Activated CD8-positive, alpha-beta memory T cell treated with anti-CD3 and anti-CD28 coated beads, Interleukin-2, amount 10 ng/mL, durations not matched to agents 7 days and 5 days (primary cell): Measurements from ENCODE around the gene PBX4. TPM values are rescaled to one million over a fixed set of nuclear protein-coding genes. Genes with fewer than 3 reads are reported as not detected.

Experiments
- ATAC-seq: fragments of 150-1000 bp; cut with Tn5 transposase; one replicate; pipeline ENCODE4 v1.10.0; 2021; ENCODE audit warnings: moderate library complexity
- CTCF ChIA-PET: fragments of 350-600 bp; sonication (Branson Sonifier 250); formaldehyde crosslinking; loops from one replicate; lab custom pipeline; 2021; ENCODE audit warnings: antibody characterized with exemption; lab: Charles Lee
- DNase-seq: peaks from one replicate; pipeline ENCODE4 v3.0.0-alpha.2; 2020
- H3K27ac Mint-ChIP-seq: one replicate; pipeline ENCODE4 v1.8.0; 2021; ENCODE audit warnings: mild to moderate bottlenecking, mixed read lengths
- H3K27me3 Mint-ChIP-seq: one replicate; pipeline ENCODE4 v1.8.0; 2021; ENCODE audit warnings: mixed read lengths
- H3K36me3 Mint-ChIP-seq: one replicate; pipeline ENCODE4 v1.8.0; 2021; ENCODE audit warnings: mild to moderate bottlenecking, mixed read lengths
- H3K4me1 Mint-ChIP-seq: one replicate; pipeline ENCODE4 v1.8.0; 2021; ENCODE audit warnings: mixed read lengths
- H3K4me3 Mint-ChIP-seq: one replicate; pipeline ENCODE4 v1.8.0; 2021; ENCODE audit warnings: mild to moderate bottlenecking, moderate library complexity, mixed read lengths
- H3K9me3 Mint-ChIP-seq: one replicate; pipeline ENCODE4 v1.8.0; 2022; ENCODE audit warnings: low read depth, mixed read lengths
- total RNA-seq, 2 experiments: library from RNA; stranded (reverse); gene quantifications; one replicate each; pipeline ENCODE4 v1.2.3, GENCODE V29; 2021

The PBX4 gene
- total RNA-seq, 2 experiments from 2014 or later: 39.9 to 62.3 TPM

DNA sequence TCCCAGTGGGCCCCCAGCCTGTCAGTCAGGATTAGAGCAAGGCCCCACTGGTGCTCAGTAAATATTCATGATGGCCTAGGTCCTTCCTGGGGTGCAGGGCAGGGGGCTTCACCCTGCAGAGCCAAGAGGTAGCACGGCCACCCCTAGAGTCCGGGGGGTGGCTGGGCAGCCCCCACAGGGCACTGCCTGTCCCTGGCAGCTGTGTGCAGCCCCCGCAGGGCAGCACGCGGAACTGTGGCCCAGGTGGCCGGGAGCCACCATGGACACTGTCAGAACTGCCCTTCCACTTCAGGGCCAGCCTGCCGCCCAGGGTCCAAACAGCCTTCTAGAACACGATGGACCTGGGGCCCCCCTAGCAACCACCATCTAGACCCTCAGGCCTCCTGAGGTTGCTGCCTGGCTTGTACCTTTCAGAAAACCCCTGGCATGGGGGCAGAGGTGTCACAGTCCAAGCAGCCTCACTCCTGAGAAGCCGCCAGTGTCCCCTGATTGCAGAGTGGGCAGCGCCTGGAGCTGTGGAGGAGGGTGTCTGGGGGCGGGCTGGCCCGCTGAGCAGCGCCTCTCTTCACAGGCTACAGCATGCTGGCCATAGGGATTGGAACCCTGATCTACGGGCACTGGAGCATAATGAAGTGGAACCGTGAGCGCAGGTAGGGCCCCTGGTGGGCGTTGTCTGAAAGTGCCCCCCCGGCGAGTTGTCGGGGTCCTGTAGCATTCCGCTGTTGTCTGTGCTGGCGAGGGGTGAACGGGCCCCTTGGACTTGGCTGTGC is 92.7 kb downstream of the PBX4 start:
- Mint-ChIP-seq H3K27me3 (no peaks in the 10 kb centered on the region), H3K9me3 (no peaks in the 10 kb centered on the region), H3K27ac (no peak overlapping the region), H3K4me3 (no peak overlapping the region), H3K4me1 (peaks cover 19% of the 10 kb centered on the region), H3K36me3 (peaks cover 8% of the 10 kb centered on the region)
- no peak for ATAC-seq
- DNase-seq: no peak
- CTCF ChIA-PET: interaction anchor here (1.2 kb wide), 1 partner anchor 28 kb away, joined by 3 read pairs; no protein-coding TSS in a partner anchor

DNA sequence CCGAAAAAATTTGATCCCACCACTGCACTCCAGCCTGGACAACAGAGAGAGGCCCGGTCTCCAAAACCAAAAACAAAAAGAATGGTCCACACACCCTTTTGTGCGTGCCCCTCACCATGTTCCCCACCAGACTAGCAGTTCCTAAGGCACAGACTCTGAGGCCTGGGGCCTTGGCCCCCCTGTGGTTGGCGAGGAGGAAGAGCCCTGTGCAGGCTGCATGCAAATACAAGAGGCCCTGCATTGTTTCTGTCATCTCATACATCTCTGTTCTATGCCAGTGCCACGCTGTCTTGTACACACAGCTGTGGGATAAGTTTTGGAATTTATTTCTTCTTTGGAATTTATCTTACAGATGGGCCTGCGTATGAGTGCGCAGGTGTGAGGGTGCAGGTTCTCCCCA is 94.4 kb downstream of the PBX4 start:
- Mint-ChIP-seq H3K9me3 (no peaks in the 10 kb centered on the region), H3K4me1 (peaks cover 26% of the 10 kb centered on the region), H3K27ac (no peak overlapping the region), H3K27me3 (no peaks in the 10 kb centered on the region), H3K4me3 (no peak overlapping the region), H3K36me3 (peaks cover 24% of the 10 kb centered on the region)
- CTCF ChIA-PET: no interaction called here
- no peak for DNase-seq
- ATAC-seq: no peak

DNA sequence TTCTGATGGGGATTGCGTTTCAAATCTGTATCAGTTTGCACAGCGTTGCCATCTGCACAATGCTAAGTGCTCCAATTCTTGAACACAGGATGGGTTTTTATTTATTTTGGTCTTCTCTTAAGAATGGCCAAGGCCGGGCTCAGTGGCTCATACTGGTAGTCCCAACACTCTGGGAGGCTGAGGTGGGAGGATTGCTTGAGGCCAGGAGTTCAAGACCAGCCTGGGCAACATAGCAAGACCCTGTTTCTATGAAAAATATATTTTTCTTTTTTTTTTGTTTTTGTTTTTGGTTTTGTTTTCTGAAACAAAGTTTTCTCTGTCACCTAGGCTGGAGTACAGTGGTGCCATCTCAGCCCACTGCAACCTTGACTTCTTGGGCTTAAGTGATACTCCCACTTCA is 95.3 kb downstream of the PBX4 start:
- H3K4me3 Mint-ChIP-seq: no peak overlapping the region
- peaks cover 29% of the 10 kb centered on the region for H3K4me1 Mint-ChIP-seq
- no peaks in the 10 kb centered on the region for H3K9me3 Mint-ChIP-seq
- CTCF ChIA-PET: interaction anchor here (2.7 kb wide), 1 partner anchor 9 kb away, joined by 11 read pairs; no protein-coding TSS in a partner anchor
- H3K27me3 Mint-ChIP-seq: no peaks in the 10 kb centered on the region
- peaks cover 24% of the 10 kb centered on the region for H3K36me3 Mint-ChIP-seq
- no peak overlapping the region for H3K27ac Mint-ChIP-seq
- ATAC-seq: no peak
- no peak for DNase-seq

DNA sequence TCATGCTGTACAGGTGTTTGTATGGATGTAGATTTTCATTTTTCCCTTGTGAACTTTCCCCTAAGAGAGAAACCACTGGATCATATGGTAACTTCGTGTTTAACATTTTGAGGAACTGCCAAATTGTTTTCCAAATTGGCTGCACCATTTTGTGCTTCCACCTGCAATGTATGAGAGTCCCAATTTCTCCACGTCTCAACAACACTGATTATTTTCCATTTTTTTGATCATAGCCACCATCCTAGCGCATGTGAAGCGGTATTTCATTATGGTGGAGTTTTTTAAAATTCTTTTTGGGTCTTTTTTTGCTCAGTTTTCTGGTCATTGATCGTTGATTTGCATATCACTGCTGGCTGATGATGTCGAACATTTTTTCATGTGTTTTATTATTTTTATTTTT is 97.5 kb downstream of the PBX4 start:
- Mint-ChIP-seq H3K36me3 (peaks cover 28% of the 10 kb centered on the region), H3K27me3 (no peaks in the 10 kb centered on the region), H3K27ac (no peak overlapping the region), H3K4me3 (no peak overlapping the region), H3K9me3 (no peaks in the 10 kb centered on the region), H3K4me1 (peaks cover 40% of the 10 kb centered on the region)
- DNase-seq: no peak
- CTCF ChIA-PET: interaction anchor here (2.7 kb wide), 1 partner anchor 11 kb away, joined by 11 read pairs; no protein-coding TSS in a partner anchor
- ATAC-seq: no peak

DNA sequence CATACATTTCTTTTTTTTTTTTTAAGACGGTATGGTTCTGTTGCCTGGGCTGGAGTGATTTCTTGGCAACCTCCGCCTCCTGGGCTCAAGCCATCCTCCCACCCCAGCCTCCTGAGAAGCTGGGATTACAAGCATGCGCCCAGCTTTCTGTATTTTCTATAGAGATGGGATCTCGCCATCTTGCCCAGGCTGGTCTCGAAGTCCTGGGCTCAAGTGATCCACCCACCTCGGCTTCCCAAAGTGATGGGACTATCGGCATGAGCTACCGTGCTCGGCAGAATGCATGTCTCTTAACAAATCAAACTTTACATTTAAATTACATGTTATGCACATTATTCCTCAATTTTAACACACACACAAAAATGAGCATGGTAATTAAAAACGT is 101.3 kb downstream of the PBX4 start:
- H3K36me3 Mint-ChIP-seq: peaks cover 32% of the 10 kb centered on the region
- CTCF ChIA-PET: interaction anchor here (1.9 kb wide), 1 partner anchor 37 kb away, joined by 6 read pairs; no protein-coding TSS in a partner anchor
- no peaks in the 10 kb centered on the region for H3K9me3 Mint-ChIP-seq
- ATAC-seq: no peak
- no peaks in the 10 kb centered on the region for H3K27me3 Mint-ChIP-seq
- peak overlapping the region; percentile 94 for H3K27ac Mint-ChIP-seq
- H3K4me1 Mint-ChIP-seq: peaks cover 29% of the 10 kb centered on the region
- H3K4me3 Mint-ChIP-seq: peak overlapping the region; percentile 92
- no peak for DNase-seq

DNA sequence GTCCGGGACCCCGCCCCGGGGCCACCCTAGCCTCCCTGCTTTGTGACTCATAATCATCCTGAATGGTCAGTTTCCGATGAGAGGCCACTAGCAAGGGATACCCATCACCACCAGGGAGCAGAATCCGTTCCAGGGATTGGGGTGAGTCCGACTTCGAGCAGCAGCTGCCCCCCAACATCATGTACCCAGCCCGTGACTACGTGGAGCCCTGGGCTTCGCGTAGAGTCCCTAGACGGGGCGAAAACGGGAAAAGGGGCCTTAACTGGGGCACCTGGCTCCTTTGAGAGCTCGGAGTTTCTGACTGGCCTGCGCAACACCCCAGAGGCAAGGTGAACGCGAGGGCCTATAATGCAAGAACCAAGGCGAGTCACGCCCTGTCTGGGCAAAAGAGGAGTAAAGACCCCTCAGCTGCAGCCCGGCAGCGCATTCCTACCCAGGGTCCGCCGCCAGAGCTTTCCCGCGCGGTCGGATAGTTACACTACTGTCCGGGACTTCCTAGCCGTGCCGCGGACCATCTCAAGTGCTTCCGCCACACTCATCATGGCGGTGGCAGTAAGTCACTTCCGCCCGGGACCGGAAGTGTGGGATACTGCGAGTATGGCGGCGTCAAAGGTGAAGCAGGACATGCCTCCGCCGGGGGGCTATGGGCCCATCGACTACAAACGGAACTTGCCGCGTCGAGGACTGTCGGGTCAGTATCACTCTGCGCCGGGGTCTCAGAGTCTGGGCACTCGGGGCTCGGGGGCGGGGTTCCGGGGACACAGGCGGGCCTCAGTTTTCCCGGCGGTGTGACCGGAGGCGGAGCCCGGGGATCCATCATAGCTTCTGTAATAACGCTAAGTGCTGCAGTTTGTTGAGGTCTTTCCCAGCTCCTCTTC is 102.6 kb downstream of the PBX4 start, which contains the start of gene NDUFA13:
Gene NDUFA13 (plus strand): TSS at position 584 of the 878 bp plus-strand sequence. CDS start 14 bp downstream, at position 598.
- peak; percentile 91 for ATAC-seq
- CTCF ChIA-PET: interaction anchor here (1.0 to 2.3 kb wide), 11 partner anchors 9 to 153 kb away, joined by 3 to 8 read pairs (median 5); partner anchors contain the start of gene GMIP
- H3K27me3 Mint-ChIP-seq: no peaks in the 10 kb centered on the region
- peak within 1 kb of the TSS; percentile 92 for H3K4me3 Mint-ChIP-seq
- H3K36me3 Mint-ChIP-seq: peaks cover 29% of the 10 kb centered on the region
- DNase-seq: peak; percentile 96
- H3K4me1 Mint-ChIP-seq: peaks cover 27% of the 10 kb centered on the region
- H3K9me3 Mint-ChIP-seq: no peaks in the 10 kb centered on the region
- H3K27ac Mint-ChIP-seq: peak within 1 kb of the TSS; percentile 94

DNA sequence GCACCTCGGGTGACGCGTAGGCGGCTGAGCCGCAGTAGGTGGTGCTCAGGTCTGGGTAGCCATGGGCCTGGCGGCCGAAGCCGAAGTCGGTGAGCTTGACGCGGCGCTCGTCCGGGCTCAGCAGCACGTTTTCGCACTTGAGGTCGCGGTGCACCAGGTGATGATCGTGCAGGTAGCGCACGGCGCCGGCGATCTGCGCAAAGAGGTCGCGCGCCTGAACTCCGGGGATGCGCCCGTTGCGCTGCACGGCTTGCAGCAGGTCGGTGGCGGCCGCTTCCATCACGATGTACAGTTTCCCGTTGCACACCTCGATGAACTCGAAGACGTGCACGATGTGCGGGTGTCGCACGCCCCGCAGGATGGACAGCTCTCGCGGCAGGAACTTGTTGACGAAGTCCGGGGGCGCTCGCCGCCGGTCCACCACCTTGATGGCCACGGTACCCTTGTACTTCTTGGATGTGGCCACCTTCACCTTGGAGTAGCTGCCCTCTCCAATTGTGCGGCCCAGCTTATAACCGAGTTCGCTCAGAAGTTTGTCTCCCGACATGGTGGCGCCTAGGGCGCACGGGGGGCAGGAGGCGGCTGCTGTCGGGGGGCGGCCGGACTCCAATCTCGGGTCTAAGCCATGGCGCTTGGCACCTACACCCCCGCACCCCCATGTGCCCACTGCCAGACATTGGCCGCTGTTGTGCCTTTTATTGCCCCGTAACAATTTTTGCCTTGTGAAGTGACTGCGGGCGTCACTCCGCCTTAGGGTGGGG is 103.4 kb downstream of the PBX4 start, which contains the start of gene TSSK6:
Gene TSSK6 (minus strand): TSS at position 668 of the 761 bp plus-strand sequence. CDS start 121 bp downstream, at position 547.
- peaks cover 22% of the 10 kb centered on the region for H3K36me3 Mint-ChIP-seq
- H3K4me1 Mint-ChIP-seq: peaks cover 24% of the 10 kb centered on the region
- CTCF ChIA-PET: interaction anchor here (1.0 to 2.3 kb wide), 10 partner anchors 8 to 153 kb away, joined by 3 to 8 read pairs (median 4); partner anchors contain the start of gene GMIP

DNA sequence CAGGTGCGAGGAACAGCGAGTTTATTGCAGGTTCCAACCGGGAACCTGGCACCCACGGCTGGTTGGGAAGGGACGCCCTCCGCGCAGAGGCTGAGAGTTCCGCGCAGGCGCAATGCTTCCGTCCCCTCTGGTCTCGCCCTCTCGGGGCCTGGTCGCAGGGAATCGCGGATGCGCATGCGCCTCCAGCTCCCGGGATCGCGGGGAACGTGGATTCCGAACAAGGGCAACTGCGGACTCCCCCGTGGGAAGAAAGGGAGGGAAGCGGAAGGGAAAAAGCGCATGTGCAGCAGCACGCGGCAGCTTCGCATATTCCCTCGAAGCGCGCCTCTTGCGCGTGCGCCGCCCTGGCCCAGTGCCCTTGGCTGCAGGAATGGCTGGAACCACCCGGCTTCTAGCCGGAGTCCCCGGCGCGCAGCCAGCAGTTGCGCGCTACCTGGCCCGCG is 104.3 kb downstream of the PBX4 start:
- H3K27me3 Mint-ChIP-seq: no peaks in the 10 kb centered on the region
- H3K4me1 Mint-ChIP-seq: peaks cover 21% of the 10 kb centered on the region
- H3K36me3 Mint-ChIP-seq: peaks cover 14% of the 10 kb centered on the region
- CTCF ChIA-PET: interaction anchor here (1.1 kb wide), 1 partner anchor 23 kb away, joined by 3 read pairs; no protein-coding TSS in a partner anchor
- no peak for DNase-seq
- H3K27ac Mint-ChIP-seq: no peak overlapping the region
- H3K4me3 Mint-ChIP-seq: no peak overlapping the region
- ATAC-seq: no peak
- H3K9me3 Mint-ChIP-seq: no peaks in the 10 kb centered on the region

More for the DNA sequence above, 103.4 kb downstream of the PBX4 start, which contains the start of gene TSSK6:
- H3K27ac Mint-ChIP-seq: peak within 1 kb of the TSS; percentile 94
- H3K9me3 Mint-ChIP-seq: no peaks in the 10 kb centered on the region
- ATAC-seq (no peak), DNase-seq (no peak)
- H3K4me3 Mint-ChIP-seq: peak within 1 kb of the TSS; percentile 92
- no peaks in the 10 kb centered on the region for H3K27me3 Mint-ChIP-seq

DNA sequence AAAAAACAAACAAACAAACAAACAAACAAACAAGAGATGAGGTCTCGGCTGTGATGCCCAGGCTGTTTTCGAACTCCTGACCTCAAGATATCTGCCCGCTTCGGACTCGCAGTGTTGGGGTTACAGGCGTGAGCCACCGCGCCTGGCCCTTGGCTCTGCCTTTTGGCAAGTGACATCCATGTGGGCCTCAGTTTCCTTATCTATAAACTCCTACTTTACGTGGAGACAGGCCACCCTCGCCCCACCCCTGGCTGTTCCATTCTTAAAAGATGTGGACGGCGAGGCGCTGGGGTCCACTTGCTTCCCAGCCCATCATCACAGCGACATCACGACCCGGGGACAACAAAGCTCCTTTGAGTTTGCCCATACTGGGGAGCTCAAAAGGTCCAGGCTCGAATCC is 104.8 kb downstream of the PBX4 start:
- Mint-ChIP-seq H3K4me1 (peaks cover 18% of the 10 kb centered on the region), H3K36me3 (peaks cover 12% of the 10 kb centered on the region), H3K27me3 (no peaks in the 10 kb centered on the region), H3K9me3 (no peaks in the 10 kb centered on the region), H3K4me3 (no peak overlapping the region), H3K27ac (no peak overlapping the region)
- DNase-seq (no peak), ATAC-seq (no peak)
- CTCF ChIA-PET: interaction anchor here (1.1 kb wide), 1 partner anchor 23 kb away, joined by 3 read pairs; no protein-coding TSS in a partner anchor

Other genes starting within 250 kb of the PBX4 start
- gene GATAD2A, start 213.0 kb downstream of the PBX4 start, total RNA-seq: 100 to 1,000 TPM; 159 to 161 TPM
- 1 to 10 TPM; 4.2 to 6.3 TPM for gene TSSK6, start 103.1 kb downstream of the PBX4 start, total RNA-seq
- 100 to 1,000 TPM; 372 to 417 TPM for gene NDUFA13, start 102.5 kb downstream of the PBX4 start, total RNA-seq
- 1 to 10 TPM; 7.4 to 9.9 TPM for gene YJEFN3, start 89.8 kb downstream of the PBX4 start, total RNA-seq
- gene CILP2, start 80.4 kb downstream of the PBX4 start, total RNA-seq: under 1 TPM; 0.12 to 0.15 TPM
- gene LPAR2, start 9.5 kb upstream of the PBX4 start, total RNA-seq: 10 to 100 TPM; 39.4 to 46.1 TPM
- gene GMIP, start 25.0 kb upstream of the PBX4 start, total RNA-seq: 100 to 1,000 TPM; 110 to 111 TPM
- gene ATP13A1, start 45.0 kb upstream of the PBX4 start, total RNA-seq: 100 to 1,000 TPM; 114 to 131 TPM
- gene ZNF101, start 50.2 kb upstream of the PBX4 start, total RNA-seq: 10 to 100 TPM; 75.0 to 93.7 TPM
- gene ZNF14, start 114.4 kb upstream of the PBX4 start, total RNA-seq: 1 to 10 TPM; 5.6 to 6.9 TPM
- gene ZNF506, start 203.1 kb upstream of the PBX4 start, total RNA-seq: 10 to 100 TPM; 16.8 to 27.4 TPM
- gene ZNF253, start 247.2 kb upstream of the PBX4 start, total RNA-seq: 10 to 100 TPM; 19.9 to 20.2 TPM